ENCODE measurements around the gene NUBPL.

DNA sequence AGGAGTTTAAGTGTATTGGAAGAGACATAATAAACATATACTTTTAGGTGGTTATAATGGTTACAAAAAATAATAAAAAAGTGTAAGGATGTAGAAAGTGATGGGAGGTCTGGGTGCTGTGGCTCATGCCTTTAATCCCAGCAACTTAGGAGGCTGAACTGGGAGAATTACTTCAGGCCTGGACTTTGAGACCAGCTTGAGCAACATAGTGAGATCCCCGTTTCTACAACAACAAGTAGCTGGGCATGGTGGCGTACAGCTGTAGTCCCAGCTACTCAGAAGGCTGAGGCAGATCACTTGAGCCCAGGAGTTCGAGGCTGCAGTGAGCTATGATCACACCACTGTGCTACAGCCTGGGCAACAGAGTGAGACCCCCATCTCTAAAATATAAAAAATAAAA, 19.0 kb downstream of the NUBPL start:
- TF ChIP-seq EP300 (IDR thresholded peaks at IDR 0.05; ENCODE audit: low read depth) (no peak), POLR2A (IDR thresholded peaks at IDR 0.05) (no peak), POLR2AphosphoS5 (IDR thresholded peaks at IDR 0.05) (no peak), CTCF (IDR thresholded peaks at IDR 0.05) (no peak)
